GM18526 (cell line): ENCODE data around the gene GLRA1.

Experiments
- POLR2A ChIP-seq: IDR thresholded peaks from 3 replicates; pipeline ENCODE4 v1.6.1; 2011; ENCODE audit not compliant: insufficient read length; ENCODE audit errors: extremely low read depth

Gene GLRA1

GRCh38 chr5:151868451-151868850 lies 56.2 kb downstream of the GLRA1 start:
- TF ChIP-seq POLR2A = no peak

- TF ChIP-seq POLR2A = no peak
Observed at GRCh38 chr5:151864061-151864748, 60.4 kb downstream of the GLRA1 start.

- no peak for TF ChIP-seq POLR2A
Observed at GRCh38 chr5:151863566-151863965, 61.1 kb downstream of the GLRA1 start.

- no peak for TF ChIP-seq POLR2A
Observed at GRCh38 chr5:151862811-151863472, 61.7 kb downstream of the GLRA1 start.

GRCh38 chr5:151856861-151857260 lies 67.8 kb downstream of the GLRA1 start:
- TF ChIP-seq POLR2A = no peak

GRCh38 chr5:151855701-151856100 lies 69.0 kb downstream of the GLRA1 start:
- no peak for TF ChIP-seq POLR2A

- no peak for TF ChIP-seq POLR2A
Observed at GRCh38 chr5:151847871-151848270, 76.8 kb downstream of the GLRA1 start.

- TF ChIP-seq POLR2A = no peak
Observed at GRCh38 chr5:151846765-151847164, 77.9 kb downstream of the GLRA1 start.

- no peak for TF ChIP-seq POLR2A
Observed at GRCh38 chr5:151829370-151829769, 95.3 kb downstream of the GLRA1 start.

- TF ChIP-seq POLR2A = no peak
Observed at GRCh38 chr5:151825445-151825844, 99.2 kb downstream of the GLRA1 start.

- TF ChIP-seq POLR2A = no peak
Observed at GRCh38 chr5:151822141-151822540, 102.5 kb downstream of the GLRA1 start.

GRCh38 chr5:151820903-151821302 lies 103.7 kb downstream of the GLRA1 start:
- no peak for TF ChIP-seq POLR2A

GRCh38 chr5:151820271-151820670 lies 104.4 kb downstream of the GLRA1 start:
- no peak for TF ChIP-seq POLR2A

- TF ChIP-seq POLR2A = no peak
Observed at GRCh38 chr5:151819830-151820229, 104.8 kb downstream of the GLRA1 start.

GRCh38 chr5:151815051-151815450 lies 109.6 kb downstream of the GLRA1 start:
- no peak for TF ChIP-seq POLR2A

- no peak for TF ChIP-seq POLR2A
Observed at GRCh38 chr5:151812757-151813309, 111.8 kb downstream of the GLRA1 start.

GRCh38 chr5:151811593-151812321 lies 112.9 kb downstream of the GLRA1 start:
- TF ChIP-seq POLR2A = no peak

GRCh38 chr5:151810897-151811296 lies 113.8 kb downstream of the GLRA1 start:
- TF ChIP-seq POLR2A = no peak
